Measurements from ENCODE around the gene SPATA13. TPM values are rescaled to one million over a fixed set of nuclear protein-coding genes. Genes with fewer than 3 reads are reported as not detected.

SPATA13 gene
- total RNA-seq, 3 donors from 2014 or later = 35.2 to 59.5 (median 35.6) TPM

- intact Hi-C loops (cut with DNase I, micrococcal nuclease) = no loop called here
- TF ChIP-seq CTCF (IDR thresholded peaks at IDR 0.05) = no peak
These were observed 673 bp downstream of the SPATA13 start for GRCh38 chr13:24161010-24161775.

GRCh38 chr13:24161980-24162525 is 1.5 kb downstream of the SPATA13 start:
- Histone ChIP-seq H3K4me1 (ENCODE audit: low read depth) (peaks cover 12% of the 10 kb centered on the region), H3K4me3 (no peak overlapping the region), H3K9me3 (no peaks in the 10 kb centered on the region), H3K36me3 (ENCODE audit: low read depth) (no peaks in the 10 kb centered on the region)
- ATAC-seq (peak; percentile 74), DNase-seq (peak; percentile 82 to 83 (median 83))
- intact Hi-C loops (cut with DNase I, micrococcal nuclease) = no loop called here
- no peak for TF ChIP-seq CTCF (IDR thresholded peaks at IDR 0.05)

More at GRCh38 chr13:24161010-24161775, 673 bp downstream of the SPATA13 start:
- DNase-seq (peak; percentile 65 to 78 (median 70)), ATAC-seq (peak; percentile 54)
- no peaks in the 10 kb centered on the region for H3K36me3 ChIP-seq (ENCODE audit: low read depth)
- peak overlapping the region; percentile 89 for H3K4me3 ChIP-seq
- no peaks in the 10 kb centered on the region for H3K9me3 ChIP-seq
- H3K4me1 ChIP-seq (ENCODE audit: low read depth) = peaks cover 12% of the 10 kb centered on the region

- no peaks in the 10 kb centered on the region for H3K36me3 ChIP-seq (ENCODE audit: low read depth)
- DNase-seq (peak in 1 of 3 donors; percentile 44), ATAC-seq (no peak)
- TF ChIP-seq CTCF (IDR thresholded peaks at IDR 0.05) = no peak
- intact Hi-C loops (cut with DNase I, micrococcal nuclease) = no loop called here
- no peak overlapping the region for H3K4me3 ChIP-seq
- H3K4me1 ChIP-seq (ENCODE audit: low read depth) = peaks cover 12% of the 10 kb centered on the region
- H3K9me3 ChIP-seq = no peaks in the 10 kb centered on the region
These were observed 2.1 kb downstream of the SPATA13 start for GRCh38 chr13:24162604-24163003.

GRCh38 chr13:24165746-24166145 is 5.2 kb downstream of the SPATA13 start:
- ATAC-seq = no peak
- H3K36me3 ChIP-seq (ENCODE audit: low read depth) = no peaks in the 10 kb centered on the region
- DNase-seq = no peak
- H3K4me1 ChIP-seq (ENCODE audit: low read depth) = peaks cover 5% of the 10 kb centered on the region
- no peak for TF ChIP-seq CTCF (IDR thresholded peaks at IDR 0.05)
- no peak overlapping the region for H3K4me3 ChIP-seq
- H3K9me3 ChIP-seq = no peaks in the 10 kb centered on the region
- intact Hi-C loops (cut with DNase I, micrococcal nuclease) = no loop called here

- no peak for ATAC-seq
- no peak for TF ChIP-seq CTCF (IDR thresholded peaks at IDR 0.05)
- Histone ChIP-seq H3K4me3 (no peak overlapping the region), H3K36me3 (ENCODE audit: low read depth) (no peaks in the 10 kb centered on the region), H3K9me3 (no peaks in the 10 kb centered on the region), H3K4me1 (ENCODE audit: low read depth) (peaks cover 5% of the 10 kb centered on the region)
- intact Hi-C loops (cut with DNase I, micrococcal nuclease) = no loop called here
- DNase-seq = no peak
These were observed 6.0 kb downstream of the SPATA13 start for GRCh38 chr13:24166561-24166960.

Data from mucosa of descending colon (tissue), 3 donors.